NCI-H748 treated with DMSO at 0.1 percent for 48 hours (cell line): Measurements from ENCODE around the gene ELMO1.
A peak's percentile ranks its signal among the peaks of the same experiment; 100 is the strongest.

Experiments
- DNase-seq: peaks from one replicate; lab custom pipeline; 2025; lab: John Stamatoyannopoulos, UW

Gene ELMO1

DNA sequence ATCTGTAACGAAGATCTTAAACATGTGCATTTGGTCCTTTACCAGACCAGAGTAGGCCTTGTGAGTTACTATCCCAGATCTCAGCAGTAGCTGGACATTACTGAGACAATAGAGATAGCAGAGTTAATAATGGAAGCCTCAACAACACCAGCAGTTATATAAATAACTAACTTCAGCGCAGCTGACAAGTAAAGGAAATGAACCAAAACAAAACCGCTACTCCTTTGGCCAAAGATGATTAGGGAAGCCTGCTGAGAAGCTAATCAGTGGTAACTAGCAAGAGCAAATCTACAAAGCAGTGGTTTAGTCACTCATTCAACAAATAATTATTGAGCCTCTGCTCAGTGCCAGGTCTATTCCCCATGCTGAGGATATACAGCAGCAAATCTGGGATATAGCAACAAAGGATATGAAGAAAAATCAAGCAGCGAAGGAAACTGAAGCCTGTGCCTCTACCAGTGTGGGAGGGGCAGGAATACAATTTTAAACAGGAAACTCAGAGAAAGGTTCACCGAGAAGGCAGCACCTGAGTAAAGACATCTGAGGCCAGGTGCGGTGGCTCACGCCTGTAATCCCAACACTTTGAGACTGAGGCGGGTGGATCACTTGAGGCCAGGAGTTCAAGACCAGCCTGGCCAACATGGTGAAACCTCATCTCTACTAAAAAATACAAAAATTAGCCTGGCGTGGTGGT is 103.6 kb downstream of the ELMO1 start:
- peak; percentile 63 for DNase-seq

DNA sequence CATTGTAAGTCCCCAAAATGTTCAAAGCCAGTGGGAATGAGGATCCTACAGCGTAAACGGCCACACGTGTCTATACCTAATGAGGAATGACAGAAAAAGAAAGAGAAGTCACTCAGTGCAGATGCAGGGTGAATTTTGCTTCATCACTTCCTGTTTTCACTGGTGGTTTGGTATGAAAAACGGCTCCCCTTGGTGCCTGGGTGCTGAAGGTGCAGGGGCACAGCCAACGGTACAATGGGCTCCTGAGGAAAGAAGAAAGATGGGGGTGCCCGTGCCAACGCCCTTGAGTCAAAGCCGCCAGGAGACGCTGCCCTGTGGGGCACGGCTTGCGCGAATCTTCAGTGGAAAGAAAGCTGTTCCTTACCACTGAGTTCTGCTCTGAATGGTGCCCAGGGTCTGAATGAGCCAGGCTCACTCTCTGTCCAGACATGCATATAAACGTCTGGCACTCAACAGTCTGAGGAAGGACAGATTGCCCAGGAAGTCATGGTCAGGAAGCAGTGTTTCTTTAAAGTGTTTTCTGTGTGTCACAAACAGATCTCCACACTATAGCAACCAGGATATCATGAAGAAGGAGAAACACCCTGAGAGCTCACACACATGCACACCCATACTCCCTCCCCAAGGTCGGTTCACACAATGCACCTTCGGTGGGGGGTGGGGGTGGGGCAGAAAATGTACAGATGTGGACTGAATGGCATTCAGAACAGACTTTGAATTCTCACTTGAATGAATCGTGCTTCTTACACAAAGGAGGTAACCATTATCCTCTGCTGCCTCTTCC is 105.8 kb downstream of the ELMO1 start:
- no peak for DNase-seq

DNA sequence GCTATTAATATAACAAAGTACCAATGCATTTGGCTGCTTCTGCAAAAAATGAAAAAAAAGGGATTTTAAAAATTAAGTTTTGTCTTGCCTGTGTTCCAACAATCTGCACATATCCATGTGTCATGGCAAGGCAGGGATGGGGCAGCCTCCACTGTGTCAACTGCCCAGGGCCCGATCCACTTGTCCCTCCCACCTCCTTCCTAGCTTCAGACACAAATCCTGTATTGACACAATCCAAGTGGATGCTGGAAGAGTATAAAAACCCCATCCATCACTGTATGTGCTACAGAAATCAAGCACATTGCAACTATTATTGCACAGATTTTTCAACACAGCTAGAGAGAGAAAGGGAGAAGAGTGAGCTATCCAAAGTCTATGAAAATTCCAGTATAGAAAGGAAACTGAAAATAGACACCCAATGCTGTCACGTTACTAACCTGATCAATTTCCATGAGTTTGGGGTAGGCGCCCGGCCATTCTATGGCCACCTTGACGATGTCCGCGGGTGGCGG is 106.4 kb downstream of the ELMO1 start:
- DNase-seq = no peak

GRCh38 chr7:37341033-37341630 is 107.5 kb downstream of the ELMO1 start:
- DNase-seq = no peak

- DNase-seq = no peak
Observed at GRCh38 chr7:37338966-37339365, 109.7 kb downstream of the ELMO1 start.

GRCh38 chr7:37337522-37337921 is 111.1 kb downstream of the ELMO1 start:
- DNase-seq = no peak

DNA sequence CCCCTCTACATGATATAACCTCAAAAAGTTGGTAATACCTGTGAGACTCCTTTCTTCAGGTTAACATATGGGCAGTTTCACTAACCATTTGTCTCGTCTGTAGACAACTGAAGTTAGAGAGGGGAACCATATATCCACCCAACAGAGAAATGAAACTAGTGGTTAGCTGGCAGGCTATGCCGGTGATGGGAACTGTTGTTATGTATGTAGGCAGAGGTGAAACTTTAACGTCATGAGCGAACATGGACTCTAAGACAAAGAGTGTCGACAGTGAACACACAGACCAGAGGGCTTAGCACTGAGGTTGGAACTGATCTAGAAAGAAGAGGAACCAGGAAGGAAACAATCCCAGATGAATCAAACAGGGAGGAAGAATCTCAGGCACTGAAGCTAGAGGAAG is 112.4 kb downstream of the ELMO1 start:
- no peak for DNase-seq

DNA sequence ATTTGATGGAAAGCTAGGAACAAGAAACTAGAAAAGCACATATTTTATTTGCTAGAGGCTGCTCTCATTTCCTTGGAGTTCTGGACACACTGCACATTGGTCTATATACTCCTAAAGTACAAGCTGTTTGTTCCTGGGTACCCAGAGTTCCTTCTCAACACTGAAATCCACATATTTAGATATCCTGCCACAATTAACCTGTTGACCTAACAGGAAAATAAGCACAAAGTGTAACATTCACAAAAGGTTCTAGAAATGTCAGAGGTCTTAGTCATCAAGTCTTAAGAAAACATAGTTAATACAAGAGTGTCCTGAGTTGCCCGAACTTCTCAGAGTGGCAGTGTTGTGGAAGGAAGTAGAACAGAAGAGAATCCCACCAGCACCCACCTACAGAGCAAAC is 115.6 kb downstream of the ELMO1 start:
- no peak for DNase-seq

GRCh38 chr7:37332243-37333016 is 116.2 kb downstream of the ELMO1 start:
- no peak for DNase-seq

GRCh38 chr7:37330775-37331174 is 117.9 kb downstream of the ELMO1 start:
- no peak for DNase-seq

DNA sequence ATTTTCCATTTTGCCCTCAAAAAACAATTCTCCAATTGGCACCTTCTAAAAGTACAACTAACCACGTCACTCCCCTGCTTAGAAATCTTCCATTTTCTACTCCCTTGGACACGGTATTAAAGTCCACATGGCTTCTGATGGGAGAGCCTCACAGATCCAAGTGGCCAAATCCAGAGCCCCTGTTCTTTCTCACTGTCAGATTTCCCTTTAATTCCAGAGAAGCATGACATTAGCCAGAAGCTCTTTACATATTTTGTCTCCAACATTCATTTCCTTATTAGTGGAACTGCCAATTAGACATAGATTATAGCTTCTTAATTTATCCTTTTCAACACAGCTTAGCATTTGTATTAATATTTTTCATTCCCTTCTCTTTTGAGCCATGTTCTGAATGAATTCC is 118.7 kb downstream of the ELMO1 start:
- no peak for DNase-seq

DNA sequence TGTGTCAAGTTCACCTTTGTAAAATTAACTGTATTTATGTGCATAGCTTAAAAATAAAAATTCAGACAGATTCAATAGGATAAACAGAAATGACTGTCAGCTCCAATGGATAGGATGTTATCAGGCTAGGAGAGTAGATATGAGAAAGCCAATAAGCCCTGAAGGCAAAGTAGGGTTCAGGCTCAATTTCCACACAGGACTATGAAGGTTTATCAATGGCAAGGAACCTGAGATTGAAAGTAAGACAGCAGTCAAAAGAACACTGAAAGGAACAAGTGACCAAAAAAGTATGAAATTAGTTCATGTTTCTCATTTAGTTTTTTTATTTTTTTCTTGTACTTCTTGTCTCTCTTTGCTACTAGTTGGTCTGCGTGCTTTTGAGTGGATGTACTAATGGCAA is 121.4 kb downstream of the ELMO1 start:
- no peak for DNase-seq

GRCh38 chr7:37323966-37324365 is 124.7 kb downstream of the ELMO1 start:
- DNase-seq = no peak

DNA sequence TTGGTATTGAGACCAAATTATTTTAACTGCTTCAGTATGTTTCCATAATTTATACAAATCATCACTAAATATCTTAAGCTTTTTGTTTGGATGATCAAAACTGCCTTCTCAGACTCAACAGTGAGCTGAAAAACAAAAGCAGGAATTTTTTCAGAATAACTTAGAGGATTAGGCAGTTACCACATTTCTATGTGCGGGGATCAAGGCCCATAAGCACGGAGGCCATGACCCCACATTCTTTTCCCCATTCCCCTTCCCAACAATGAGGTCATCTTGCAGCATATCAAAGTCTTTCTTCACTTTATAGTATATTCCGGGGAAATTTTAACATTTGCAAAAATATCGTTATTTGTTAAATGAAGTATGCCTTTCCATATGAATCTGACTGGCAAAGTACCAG is 125.8 kb downstream of the ELMO1 start:
- DNase-seq = no peak

DNA sequence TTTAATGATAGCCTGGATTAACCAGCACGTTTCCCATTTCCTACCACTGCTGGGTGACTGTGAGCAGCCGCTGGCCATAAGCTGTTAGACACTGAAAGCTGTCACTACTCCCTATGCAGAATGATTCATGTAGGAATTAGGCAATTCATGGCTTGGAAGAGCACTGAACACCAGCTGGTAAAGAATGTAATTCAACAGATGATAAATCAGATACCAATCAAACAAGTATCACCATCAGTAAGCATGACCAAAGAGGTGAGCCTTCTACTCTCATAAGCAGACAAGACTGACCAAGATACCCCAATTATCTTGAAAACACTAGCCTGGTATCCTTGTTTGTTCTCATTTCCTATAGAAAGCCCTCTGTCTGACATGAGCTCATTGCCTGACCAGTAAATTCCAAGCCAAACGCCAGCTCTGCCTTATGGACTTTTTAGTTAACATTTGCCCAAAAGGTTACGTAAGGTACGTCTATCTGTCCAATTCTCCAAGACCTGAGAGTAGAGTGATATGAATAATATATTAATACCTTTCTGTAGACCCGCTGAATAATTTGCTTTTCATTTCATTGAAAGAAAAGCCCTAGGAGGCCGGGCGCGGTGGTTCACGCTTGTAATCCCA is 127.7 kb downstream of the ELMO1 start:
- no peak for DNase-seq

DNA sequence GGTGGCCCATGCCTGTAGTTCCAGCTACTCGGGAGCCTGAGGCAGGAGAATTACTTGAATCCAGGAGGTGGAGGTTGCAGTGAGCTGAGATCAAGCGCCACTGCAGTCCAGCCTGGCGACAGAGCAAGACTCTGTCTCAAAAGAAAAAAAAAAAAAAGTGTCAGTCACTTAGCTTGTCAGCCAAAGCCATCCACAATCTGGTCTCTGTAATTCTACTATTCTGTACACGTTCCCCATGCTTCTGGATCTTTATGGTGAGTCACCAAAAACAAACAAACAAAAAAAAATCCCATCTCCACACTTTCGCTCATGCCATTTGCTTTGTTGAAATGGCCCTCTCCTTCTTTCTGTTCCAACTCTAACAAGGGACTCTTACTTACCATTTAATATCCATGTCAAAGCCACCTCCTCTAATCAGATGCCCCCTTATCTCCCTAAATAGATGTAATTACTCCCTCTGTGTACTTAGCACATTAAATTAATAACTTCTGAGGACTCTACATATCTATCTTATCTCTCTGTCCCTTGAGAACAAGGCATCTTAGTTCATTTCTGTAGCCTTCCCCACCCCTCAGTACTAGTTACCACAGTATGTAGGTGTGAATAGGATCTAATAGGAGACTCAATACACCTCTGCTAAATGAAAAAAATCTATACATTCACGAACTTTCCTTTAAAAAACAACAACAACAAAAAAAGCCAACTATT is 128.4 kb downstream of the ELMO1 start:
- DNase-seq = no peak

DNA sequence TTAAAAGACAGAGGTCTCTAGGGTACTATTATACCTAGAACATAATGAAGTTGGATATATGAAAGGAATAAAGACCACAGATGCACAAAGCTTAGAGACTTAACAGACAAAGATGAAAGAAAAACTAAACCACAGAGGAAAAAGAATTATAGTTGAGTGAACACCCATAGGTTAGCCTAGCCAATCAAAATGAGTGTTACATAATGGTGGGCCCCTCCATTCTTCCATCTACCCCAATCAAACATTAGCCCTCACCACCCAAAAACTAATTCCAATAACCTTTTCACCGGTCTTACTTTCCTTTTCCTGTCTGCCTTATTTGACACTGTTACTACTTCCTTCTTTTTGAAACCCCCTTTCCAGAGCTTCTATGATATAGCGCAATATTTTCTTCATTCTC is 130.1 kb downstream of the ELMO1 start:
- DNase-seq = no peak

- no peak for DNase-seq
Observed at GRCh38 chr7:37315772-37316715, 132.6 kb downstream of the ELMO1 start.

GRCh38 chr7:37312608-37313007 is 136.1 kb downstream of the ELMO1 start:
- no peak for DNase-seq

GRCh38 chr7:37311355-37311754 is 137.3 kb downstream of the ELMO1 start:
- no peak for DNase-seq
